H1 (cell line): ENCODE results near the gene POU2AF3. TPM values are rescaled to one million over a fixed set of nuclear protein-coding genes. Genes with fewer than 3 reads are reported as not detected.

ENCODE experiments used
- CTCF ChIA-PET: fragments of 300-600 bp; sonication (Branson Sonifier 250); formaldehyde crosslinking; loops from one replicate; lab custom pipeline; 2021; ENCODE audit not compliant: partially characterized antibody; lab: Charles Lee
- POLR2A ChIA-PET: fragments of 300-600 bp; sonication (Branson Sonifier 250); formaldehyde crosslinking; loops from one replicate; lab custom pipeline; 2021; ENCODE audit warnings: inconsistent platforms; ENCODE audit not compliant: partially characterized antibody; lab: Charles Lee
- DNase-seq, 2 experiments: peaks; one replicate each; pipeline versions ENCODE4 v3.0.0 to v3.0.0-alpha.2; 2010 to 2022; ENCODE audit warnings: low spot score in 2 of 2, low read depth in 1 of 2, mixed read lengths in 1 of 2
- FAIRE-seq: peaks from 2 replicates; lab custom pipeline; 2011; peaks lifted over from hg19 to GRCh38; lab: Jason Lieb, UNC
- H2AFZ ChIP-seq: 2 replicates; pipeline ENCODE4 v1.8.1; 2012; ENCODE audit warnings: low read length, inconsistent platforms
- H2AK5ac ChIP-seq: 2 replicates; pipeline ENCODE4 v1.6.1; 2013; ENCODE audit warnings: low read depth, low read length
- H2BK120ac ChIP-seq: replicated peaks from 2 replicates; pipeline ENCODE3; 2013; ENCODE audit warnings: low read depth, low read length, inconsistent platforms
- H2BK12ac ChIP-seq: 2 replicates; pipeline ENCODE4 v1.6.1; 2013; ENCODE audit warnings: low read depth, low read length
- H2BK15ac ChIP-seq: 2 replicates; pipeline ENCODE4 v1.6.1; 2013; ENCODE audit warnings: low read length
- H2BK20ac ChIP-seq: 2 replicates; pipeline ENCODE4 v1.6.1; 2013; ENCODE audit warnings: low read length
- H2BK5ac ChIP-seq: 2 replicates; pipeline ENCODE4 v1.6.1; 2013; ENCODE audit warnings: low read depth, low read length
- H3K14ac ChIP-seq: 2 replicates; pipeline ENCODE4 v1.6.1; 2013; ENCODE audit warnings: inconsistent platforms; ENCODE audit not compliant: insufficient read length
- H3K18ac ChIP-seq: 2 replicates; pipeline ENCODE4 v1.6.1; 2013; ENCODE audit warnings: low read length; ENCODE audit errors: extremely low read depth
- H3K23ac ChIP-seq: 2 replicates; pipeline ENCODE4 v1.6.1; 2013; ENCODE audit warnings: inconsistent platforms; ENCODE audit not compliant: insufficient read length
- H3K23me2 ChIP-seq: 2 replicates; pipeline ENCODE4 v1.6.1; 2013; ENCODE audit warnings: low read depth, low read length
- H3K27ac ChIP-seq: 2 replicates; pipeline ENCODE4 v1.6.1; 2011; ENCODE audit warnings: low read depth, low read length, inconsistent platforms
- H3K27me3 ChIP-seq, 4 experiments: replicated peaks in 1 of 4; 1 replicate in 1 of 4; 2 replicates in 3 of 4; pipeline versions ENCODE4 v1.6.1 to v1.8.1; 2011 to 2013; ENCODE audit warnings: low read length in 3 of 4, mild to moderate bottlenecking in 3 of 4, inconsistent platforms in 2 of 4, mixed read lengths in 2 of 4, moderate library complexity in 1 of 4; ENCODE audit not compliant: control insufficient read depth in 3 of 4, insufficient read depth in 3 of 4; ENCODE audit errors: extremely low read depth in 1 of 4
- H3K36me3 ChIP-seq, 4 experiments: 2 replicates each; pipeline versions ENCODE4 v1.6.1 to v1.8.1; 2011 to 2013; ENCODE audit warnings: mild to moderate bottlenecking in 4 of 4, low read length in 3 of 4, moderate library complexity in 2 of 4, control low read depth in 1 of 4, inconsistent platforms in 1 of 4; ENCODE audit not compliant: insufficient read depth in 4 of 4, control insufficient read depth in 2 of 4
- H3K4ac ChIP-seq: replicated peaks from 2 replicates; pipeline ENCODE3; 2013; ENCODE audit warnings: low read length, low read depth, mixed read lengths, inconsistent platforms; ENCODE audit not compliant: insufficient read length
- H3K4me1 ChIP-seq, 4 experiments: replicated peaks in 1 of 4; 1 replicate in 1 of 4; 2 replicates in 3 of 4; pipeline versions ENCODE4 v1.6.1 to v1.8.1; 2011 to 2013; ENCODE audit warnings: low read length in 3 of 4, inconsistent platforms in 2 of 4, mixed read lengths in 1 of 4; ENCODE audit not compliant: insufficient read depth in 4 of 4, control insufficient read depth in 3 of 4
- H3K4me2 ChIP-seq, 2 experiments: 2 replicates each; pipeline versions ENCODE4 v1.6.1 to v1.8.1; 2011 to 2013; ENCODE audit warnings: low read depth in 2 of 2, low read length in 2 of 2, control low read depth in 1 of 2, inconsistent platforms in 1 of 2, mild to moderate bottlenecking in 1 of 2; ENCODE audit not compliant: insufficient read depth in 1 of 2
- H3K4me3 ChIP-seq, 4 experiments: fragments of 200-600, 300-600 bp in 1 of 4; sonication (generic), shearing (Covaris generic), sonication (Bioruptor Twin) in 1 of 4; 2 replicates each; pipeline versions ENCODE4 v1.5.1 to v1.8.1; 2011 to 2016; ENCODE audit warnings: low read length in 4 of 4, low read depth in 3 of 4, control low read depth in 2 of 4, inconsistent platforms in 2 of 4, mild to moderate bottlenecking in 2 of 4, mixed read lengths in 1 of 4, moderate library complexity in 1 of 4; ENCODE audit not compliant: insufficient read depth in 2 of 4; ENCODE audit errors: extremely low read depth in 1 of 4
- H3K56ac ChIP-seq: replicated peaks from 2 replicates; pipeline ENCODE3; 2013; ENCODE audit warnings: low read depth, mild to moderate bottlenecking, mixed read lengths, low read length, inconsistent platforms; ENCODE audit not compliant: insufficient read length
- H3K79me1 ChIP-seq: 2 replicates; pipeline ENCODE4 v1.6.1; 2013; ENCODE audit warnings: low read depth, low read length, control low read depth
- H3K79me2 ChIP-seq, 2 experiments: 2 replicates each; pipeline versions ENCODE4 v1.6.1 to v1.8.1; 2012 to 2013; ENCODE audit warnings: low read length in 2 of 2, mild to moderate bottlenecking in 2 of 2, inconsistent platforms in 1 of 2; ENCODE audit not compliant: insufficient read depth in 2 of 2, control insufficient read depth in 1 of 2
- H3K9ac ChIP-seq, 4 experiments: replicated peaks in 1 of 4; 1 replicate in 1 of 4; 2 replicates in 3 of 4; pipeline versions ENCODE4 v1.6.1 to v1.8.1; 2011 to 2013; ENCODE audit warnings: low read depth in 3 of 4, low read length in 3 of 4, control low read depth in 2 of 4, mild to moderate bottlenecking in 2 of 4, moderate library complexity in 2 of 4, inconsistent platforms in 1 of 4; ENCODE audit errors: extremely low read depth in 1 of 4
- H3K9me3 ChIP-seq, 2 experiments: 2 replicates each; pipeline versions ENCODE4 v1.6.1 to v1.8.1; 2012 to 2013; ENCODE audit warnings: mild to moderate bottlenecking in 2 of 2, moderate library complexity in 2 of 2, control low read depth in 1 of 2, inconsistent platforms in 1 of 2, low read depth in 1 of 2, low read length in 1 of 2, mixed read lengths in 1 of 2; ENCODE audit not compliant: insufficient read depth in 2 of 2
- H4K20me1 ChIP-seq, 2 experiments: replicated peaks in 1 of 2; 2 replicates each; pipeline versions ENCODE3 to v1.8.1; 2011 to 2013; ENCODE audit warnings: inconsistent platforms in 2 of 2, low read length in 2 of 2, mild to moderate bottlenecking in 1 of 2; ENCODE audit not compliant: insufficient read depth in 2 of 2, control insufficient read depth in 1 of 2
- H4K5ac ChIP-seq: 2 replicates; pipeline ENCODE4 v1.6.1; 2013; ENCODE audit warnings: low read length, low read depth, mixed read lengths, inconsistent platforms; ENCODE audit not compliant: insufficient read length
- H4K8ac ChIP-seq: 2 replicates; pipeline ENCODE4 v1.8.0; 2013; ENCODE audit warnings: mild to moderate bottlenecking, moderate library complexity, low read length, inconsistent platforms; ENCODE audit not compliant: insufficient read depth; ENCODE audit errors: extremely low read depth
- H4K91ac ChIP-seq: replicated peaks from 2 replicates; pipeline ENCODE3; 2013; ENCODE audit warnings: low read length, mixed read lengths, inconsistent platforms; ENCODE audit not compliant: insufficient read length
- ATF2 ChIP-seq: IDR thresholded peaks from 2 replicates; pipeline ENCODE4 v1.6.1; 2012; ENCODE audit warnings: low read length, inconsistent platforms
- BACH1 ChIP-seq: IDR thresholded peaks from 2 replicates; pipeline ENCODE4 v1.6.1; 2012; ENCODE audit warnings: low read length, improper control_type of control experiment
- CBX8 ChIP-seq: fragments of 300-800, 300-1000 bp; sonication (generic); IDR thresholded peaks from 2 replicates; pipeline ENCODE4 v1.7.1; 2016; ENCODE audit warnings: low read depth, low read length, borderline replicate concordance
- CHD2 ChIP-seq: IDR thresholded peaks from 2 replicates; pipeline ENCODE4 v1.6.1; 2012; ENCODE audit warnings: low read length, improper control_type of control experiment
- HDAC2 ChIP-seq, 2 experiments: fragments of 300-600 bp in 1 of 2; sonication (generic) in 1 of 2; IDR thresholded peaks; 2 replicates each; pipeline ENCODE4 v1.6.1; 2011 to 2012; ENCODE audit warnings: low read depth in 2 of 2, low read length in 2 of 2, mild to moderate bottlenecking in 2 of 2, moderate library complexity in 2 of 2, borderline replicate concordance in 1 of 2, inconsistent platforms in 1 of 2
- SAP30 ChIP-seq: fragments of 300-600 bp; sonication (generic); IDR thresholded peaks from 2 replicates; pipeline ENCODE4 v1.7.1; 2012; ENCODE audit warnings: low read length, moderate library complexity, mild to moderate bottlenecking, inconsistent platforms; ENCODE audit not compliant: insufficient read depth, insufficient replicate concordance
- SP1 ChIP-seq: IDR thresholded peaks from 2 replicates; pipeline ENCODE4 v1.6.1; 2011; ENCODE audit warnings: low read depth, low read length
- SP4 ChIP-seq: IDR thresholded peaks from 2 replicates; pipeline ENCODE4 v1.6.1; 2012; ENCODE audit warnings: low read length, inconsistent platforms
- TBP ChIP-seq: IDR thresholded peaks from 2 replicates; pipeline ENCODE4 v1.6.1; 2011; ENCODE audit warnings: low read depth, low read length, improper control_type of control experiment
- WGBS, 2 experiments: shearing (Covaris generic) in 1 of 2; methylation state at CpG; one replicate each; pipeline versions ENCODE4 v1.1.6 to v1.1.7; 2013 to 2015; ENCODE audit warnings: low lambda C conversion rate in 2 of 2, mixed read lengths in 2 of 2, inconsistent platforms in 1 of 2, low coverage in 1 of 2, missing lambda C conversion rate in 1 of 2; ENCODE audit not compliant: insufficient replicate concordance in 2 of 2, insufficient coverage in 1 of 2, insufficient read length in 1 of 2; ENCODE audit errors: extremely low coverage in 1 of 2, missing lambda C conversion rate in 1 of 2; 5-methylcytosine and 5-hydroxymethylcytosine counted together
- polyA plus RNA-seq, 7 experiments: library from polyadenylated mRNA; depleted of rRNA in 3 of 7; stranded (reverse) in 5 of 7; unstranded in 2 of 7; fragments of >200 nt in 5 of 7; fragments of 200-250 nt in 2 of 7; gene quantifications; 1 replicate in 5 of 7; 2 replicates in 1 of 7; 4 replicates in 1 of 7; pipeline versions ENCODE4 v1.2.1 to v1.2.3, GENCODE V29; 2011 to 2013; ENCODE audit warnings: missing spikeins in 2 of 7, mixed read lengths in 2 of 7
- total RNA-seq: library from RNA; stranded (reverse); fragmentation: NEBNext Ultra II Directional; extraction: Animal tissue kit (Norgen Biotek cat#: 25700); gene quantifications from 2 replicates; pipeline ENCODE4 v1.2.1, GENCODE V29; 2021

POU2AF3 gene
- total and polyA plus RNA-seq, 2 of the 8 experiments (the other 6 are each of a cell fraction or from before 2014, with no cell fraction given), result 1.2 to 5.7 TPM

GRCh38 chr11:111352935-111353710 lies 54.8 kb downstream of the POU2AF3 start:
- Histone ChIP-seq H2BK5ac (no peak overlapping the region), H4K5ac (no peak overlapping the region), H3K14ac (no peak overlapping the region), H2BK12ac (no peak overlapping the region), H3K18ac (no peak overlapping the region), H3K4me3 (no peak overlapping the region), H2BK20ac (no peak overlapping the region), H3K9ac (no peak overlapping the region), H4K91ac (no peak overlapping the region), H2BK15ac (no peak overlapping the region), H3K23me2 (peaks cover under 1% of the 10 kb centered on the region; the same call in 1 of the 2 replicates), H4K20me1 (no peaks in the 10 kb centered on the region), H3K27me3 (no peaks in the 10 kb centered on the region), H3K79me2 (no peaks in the 10 kb centered on the region), H3K23ac (no peak overlapping the region), H4K8ac (no peak overlapping the region), H2AK5ac (no peak overlapping the region), H2BK120ac (no peak overlapping the region), H3K27ac (no peak overlapping the region), H2AFZ (no peak overlapping the region), H3K36me3 (no peaks in the 10 kb centered on the region), H3K79me1 (no peaks in the 10 kb centered on the region), H3K4me2 (no peak overlapping the region), H3K9me3 (no peaks in the 10 kb centered on the region), H3K4me1 (no peaks in the 10 kb centered on the region), H3K56ac (no peak overlapping the region), H3K4ac (no peak overlapping the region)
- TF ChIP-seq SP4, result no peak
- no peak for TF ChIP-seq SAP30
- TF ChIP-seq CHD2, result no peak
- no peak for TF ChIP-seq ATF2
- no peak for TF ChIP-seq TBP
- TF ChIP-seq SP1, result no peak
- no peak for TF ChIP-seq CBX8
- TF ChIP-seq BACH1, result no peak
- no peak for TF ChIP-seq HDAC2 (IDR thresholded peaks at IDR 0.05; ENCODE audit: borderline replicate concordance in 1 of 2, low read depth in 2 of 2, low read length in 2 of 2)
- CTCF ChIA-PET, result interaction anchor here (2.0 kb wide), 1 partner anchor 76 kb away, joined by 4 read pairs; no protein-coding TSS in a partner anchor
- FAIRE-seq, result no peak
- WGBS, 2 experiments, result 95% methylated on average over 8 of the region's 8 CpGs; no CpG with 5 or more reads in 1 of the 2 experiments
- POLR2A ChIA-PET, result no interaction called here
- no peak for DNase-seq
